ENCODE measurements around the gene CPPED1.

DNA sequence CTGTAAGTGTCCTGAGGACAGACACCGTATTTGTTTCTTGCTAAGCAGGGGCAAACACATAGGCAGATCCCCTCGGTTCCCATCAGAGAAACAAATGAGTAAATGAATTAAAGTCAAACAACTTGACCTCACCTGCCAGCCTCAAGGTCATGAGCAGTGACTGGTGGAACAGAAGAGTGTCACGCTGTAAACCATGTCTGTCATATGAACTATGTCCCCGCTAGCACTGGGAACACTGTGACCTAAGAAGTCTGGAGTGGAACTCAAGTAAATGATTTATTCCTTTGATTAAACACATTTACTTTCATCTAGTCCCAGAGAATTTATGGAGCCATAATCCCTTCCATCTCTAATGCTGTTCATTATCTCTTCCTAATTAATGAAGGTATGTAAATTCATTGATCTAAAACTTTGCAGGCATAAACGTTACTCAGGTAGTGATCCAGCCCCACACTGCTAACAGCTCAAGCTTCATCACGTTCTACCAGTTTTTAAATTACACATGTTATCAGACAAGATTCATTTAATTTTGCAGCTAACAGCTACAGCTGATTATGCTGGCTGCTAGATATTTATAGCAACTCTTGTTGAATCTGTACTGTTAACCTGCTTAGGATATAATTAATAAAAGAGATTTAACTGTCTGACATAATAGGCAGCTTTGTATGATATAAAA is 38.7 kb downstream of the CPPED1 start:
- TF ChIP-seq, protein P1, sequence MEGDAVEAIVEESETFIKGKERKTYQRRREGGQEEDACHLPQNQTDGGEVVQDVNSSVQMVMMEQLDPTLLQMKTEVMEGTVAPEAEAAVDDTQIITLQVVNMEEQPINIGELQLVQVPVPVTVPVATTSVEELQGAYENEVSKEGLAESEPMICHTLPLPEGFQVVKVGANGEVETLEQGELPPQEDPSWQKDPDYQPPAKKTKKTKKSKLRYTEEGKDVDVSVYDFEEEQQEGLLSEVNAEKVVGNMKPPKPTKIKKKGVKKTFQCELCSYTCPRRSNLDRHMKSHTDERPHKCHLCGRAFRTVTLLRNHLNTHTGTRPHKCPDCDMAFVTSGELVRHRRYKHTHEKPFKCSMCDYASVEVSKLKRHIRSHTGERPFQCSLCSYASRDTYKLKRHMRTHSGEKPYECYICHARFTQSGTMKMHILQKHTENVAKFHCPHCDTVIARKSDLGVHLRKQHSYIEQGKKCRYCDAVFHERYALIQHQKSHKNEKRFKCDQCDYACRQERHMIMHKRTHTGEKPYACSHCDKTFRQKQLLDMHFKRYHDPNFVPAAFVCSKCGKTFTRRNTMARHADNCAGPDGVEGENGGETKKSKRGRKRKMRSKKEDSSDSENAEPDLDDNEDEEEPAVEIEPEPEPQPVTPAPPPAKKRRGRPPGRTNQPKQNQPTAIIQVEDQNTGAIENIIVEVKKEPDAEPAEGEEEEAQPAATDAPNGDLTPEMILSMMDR (conservative IDR thresholded peaks at IDR 0.05 in 1 of 2, IDR thresholded peaks at IDR 0.05 in 1 of 2; ENCODE audit: low read depth in 1 of 2, low read length in 2 of 2): no peak
- TF ChIP-seq EZH2 (IDR thresholded peaks at IDR 0.05; ENCODE audit: low read length, missing control alignments): no peak

Data from fibroblast of lung (primary cell).